ENCODE results near the gene PLD4.
"Not testable (repeated sequence)": the region's sequence is repeated elsewhere in the genome, so short reads cannot be mapped to it uniquely, and the experiment has no call there.

- not testable (repeated sequence) for TF ChIP-seq CTCF, POLR2A (IDR thresholded peaks at IDR 0.05)
These were observed 18.7 kb downstream of the PLD4 start for GRCh38 chr14:104943216-104944015.
